HCT116 (cell line): ENCODE data around the gene CARMIL1.

Source experiments
- EZH2 ChIP-seq: fragments of 200-600 bp; sonication (generic); IDR thresholded peaks from 2 replicates; pipeline ENCODE4 v1.6.1; 2017; ENCODE audit warnings: antibody characterized with exemption, mixed run types
- POLR2AphosphoS5 ChIP-seq: IDR thresholded peaks from 2 replicates; pipeline ENCODE4 v1.6.1; 2011; ENCODE audit warnings: mild to moderate bottlenecking, low read depth, low read length, moderate library complexity
- SIN3A ChIP-seq: IDR thresholded peaks from 2 replicates; pipeline ENCODE4 v1.6.1; 2012; ENCODE audit warnings: low read depth
- TF ChIP-seq, protein P1 (sequence below): IDR thresholded peaks from 2 replicates; pipeline ENCODE4 v1.6.1; 2012
- TF ChIP-seq, protein P2 (sequence below), 3 experiments: fragments of 200-600 bp in 1 of 3; sonication (generic) in 1 of 3; IDR thresholded peaks in 2 of 3; conservative IDR thresholded peaks in 1 of 3; 2 replicates each; pipeline ENCODE4 v1.5.1; 2012 to 2017; ENCODE audit warnings: low read depth in 2 of 3, low read length in 2 of 3, antibody characterized with exemption in 1 of 3, borderline replicate concordance in 1 of 3, control low read depth in 1 of 3, mild to moderate bottlenecking in 1 of 3, mixed read lengths in 1 of 3, mixed run types in 1 of 3, moderate library complexity in 1 of 3; ENCODE audit not compliant: insufficient read depth in 1 of 3

DNA sequence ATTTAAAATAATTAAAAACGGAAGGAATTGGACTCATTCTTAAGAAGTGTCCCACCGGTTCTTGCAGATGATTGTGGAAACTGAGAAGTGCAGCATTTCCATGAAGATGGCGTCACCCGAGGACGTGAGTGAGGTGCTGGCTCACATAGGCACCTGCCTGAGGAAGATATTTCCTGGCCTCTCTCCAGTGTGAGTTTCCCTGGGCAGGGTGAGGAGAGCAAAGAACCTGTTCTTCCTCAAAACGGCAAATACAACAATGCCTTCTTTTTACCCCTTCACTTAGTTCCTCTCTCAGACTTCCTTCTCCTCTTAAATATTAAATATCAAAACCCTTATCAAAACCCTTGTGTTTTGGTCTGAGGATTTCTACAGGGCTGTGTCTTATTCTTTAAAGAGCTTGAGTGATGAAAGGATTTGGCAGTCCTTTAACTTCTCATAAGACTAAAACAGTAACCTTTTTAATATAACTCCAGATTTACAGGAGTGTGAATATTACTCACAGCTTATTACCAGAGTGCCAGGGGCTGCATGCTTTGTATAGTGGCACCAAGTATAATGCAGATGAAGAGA, 156.3 kb downstream of the CARMIL1 start:
- no peak for TF ChIP-seq EZH2
- TF ChIP-seq SIN3A = no peak
- TF ChIP-seq, protein P1, sequence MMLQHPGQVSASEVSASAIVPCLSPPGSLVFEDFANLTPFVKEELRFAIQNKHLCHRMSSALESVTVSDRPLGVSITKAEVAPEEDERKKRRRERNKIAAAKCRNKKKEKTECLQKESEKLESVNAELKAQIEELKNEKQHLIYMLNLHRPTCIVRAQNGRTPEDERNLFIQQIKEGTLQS = no peak
- no peak for TF ChIP-seq POLR2AphosphoS5
- TF ChIP-seq, protein P2, sequence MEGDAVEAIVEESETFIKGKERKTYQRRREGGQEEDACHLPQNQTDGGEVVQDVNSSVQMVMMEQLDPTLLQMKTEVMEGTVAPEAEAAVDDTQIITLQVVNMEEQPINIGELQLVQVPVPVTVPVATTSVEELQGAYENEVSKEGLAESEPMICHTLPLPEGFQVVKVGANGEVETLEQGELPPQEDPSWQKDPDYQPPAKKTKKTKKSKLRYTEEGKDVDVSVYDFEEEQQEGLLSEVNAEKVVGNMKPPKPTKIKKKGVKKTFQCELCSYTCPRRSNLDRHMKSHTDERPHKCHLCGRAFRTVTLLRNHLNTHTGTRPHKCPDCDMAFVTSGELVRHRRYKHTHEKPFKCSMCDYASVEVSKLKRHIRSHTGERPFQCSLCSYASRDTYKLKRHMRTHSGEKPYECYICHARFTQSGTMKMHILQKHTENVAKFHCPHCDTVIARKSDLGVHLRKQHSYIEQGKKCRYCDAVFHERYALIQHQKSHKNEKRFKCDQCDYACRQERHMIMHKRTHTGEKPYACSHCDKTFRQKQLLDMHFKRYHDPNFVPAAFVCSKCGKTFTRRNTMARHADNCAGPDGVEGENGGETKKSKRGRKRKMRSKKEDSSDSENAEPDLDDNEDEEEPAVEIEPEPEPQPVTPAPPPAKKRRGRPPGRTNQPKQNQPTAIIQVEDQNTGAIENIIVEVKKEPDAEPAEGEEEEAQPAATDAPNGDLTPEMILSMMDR (IDR thresholded peaks at IDR 0.05 in 2 of 3, conservative IDR thresholded peaks at IDR 0.05 in 1 of 3; ENCODE audit: borderline replicate concordance in 1 of 3, insufficient read depth in 1 of 3, low read depth in 2 of 3, low read length in 2 of 3) = no peak
